Epidermal melanocyte (primary cell): ENCODE results near the gene DMKN.
A peak's percentile ranks its signal among the peaks of the same experiment; 100 is the strongest.

Experiments used
- DNase-seq: peaks from one replicate; pipeline ENCODE4 v3.0.0; 2011; ENCODE audit warnings: low spot score; ENCODE audit not compliant: insufficient read length

Gene DMKN

DNA sequence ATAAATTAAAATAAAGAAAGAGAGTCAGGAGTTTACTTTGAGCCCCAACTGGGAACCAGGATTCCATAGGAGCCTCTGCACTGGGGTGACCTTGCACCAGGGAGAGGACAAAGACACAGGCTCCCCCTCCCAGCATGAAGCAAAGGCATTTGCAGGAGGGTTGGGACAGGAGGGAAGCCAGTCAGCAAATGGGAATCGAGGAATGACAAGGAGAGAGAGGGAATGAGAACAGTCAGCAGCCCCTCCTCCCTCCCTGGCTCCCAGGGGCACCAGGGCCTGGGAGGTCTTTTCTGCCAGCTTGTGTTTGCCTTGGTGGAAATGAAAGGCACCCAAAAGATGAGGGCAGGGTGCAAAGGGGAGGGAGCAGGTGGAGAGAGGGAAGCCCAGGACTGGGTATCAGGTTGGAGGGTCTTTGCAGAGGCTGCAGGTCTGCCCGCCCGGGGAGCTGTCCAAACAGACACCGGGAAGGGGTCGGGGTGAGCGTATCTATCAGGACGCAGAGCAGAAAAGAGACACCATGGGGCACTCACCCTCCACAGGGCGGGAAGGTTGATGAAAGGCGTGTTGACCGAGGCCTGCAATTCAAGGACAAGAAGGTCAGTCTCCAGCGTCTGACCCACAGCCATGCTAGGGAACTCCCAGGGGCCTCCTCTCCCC is 10.9 kb upstream of the DMKN start:
- DNase-seq: no peak

DNA sequence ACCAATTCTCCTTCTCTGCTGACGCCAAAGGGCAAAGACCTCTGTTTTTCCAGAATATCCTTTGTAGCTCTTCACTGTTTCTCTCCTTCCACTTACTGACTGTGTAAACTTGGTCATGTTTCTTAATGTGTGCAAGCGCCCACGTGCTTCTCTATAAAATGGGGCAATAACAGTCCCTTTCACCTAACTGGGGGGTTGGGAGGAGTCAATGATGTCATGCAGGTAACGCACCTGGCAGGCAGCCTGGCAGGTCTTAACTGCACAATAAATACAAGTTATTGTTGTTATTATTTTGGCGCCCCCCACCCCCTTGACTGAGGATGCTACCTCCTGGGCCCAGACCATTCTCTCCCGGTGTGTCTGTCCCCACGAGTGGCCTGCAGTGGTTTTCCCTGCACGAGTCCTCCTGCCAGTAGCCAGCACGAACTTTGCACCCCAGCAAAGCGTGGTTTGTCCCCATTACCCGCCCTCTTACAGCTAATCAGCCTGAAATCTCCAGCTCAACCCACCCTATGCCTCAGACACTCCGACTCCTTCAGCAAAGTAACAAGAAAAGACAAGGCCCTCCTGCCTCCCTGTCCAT is 9.4 kb upstream of the DMKN start:
- no peak for DNase-seq

DNA sequence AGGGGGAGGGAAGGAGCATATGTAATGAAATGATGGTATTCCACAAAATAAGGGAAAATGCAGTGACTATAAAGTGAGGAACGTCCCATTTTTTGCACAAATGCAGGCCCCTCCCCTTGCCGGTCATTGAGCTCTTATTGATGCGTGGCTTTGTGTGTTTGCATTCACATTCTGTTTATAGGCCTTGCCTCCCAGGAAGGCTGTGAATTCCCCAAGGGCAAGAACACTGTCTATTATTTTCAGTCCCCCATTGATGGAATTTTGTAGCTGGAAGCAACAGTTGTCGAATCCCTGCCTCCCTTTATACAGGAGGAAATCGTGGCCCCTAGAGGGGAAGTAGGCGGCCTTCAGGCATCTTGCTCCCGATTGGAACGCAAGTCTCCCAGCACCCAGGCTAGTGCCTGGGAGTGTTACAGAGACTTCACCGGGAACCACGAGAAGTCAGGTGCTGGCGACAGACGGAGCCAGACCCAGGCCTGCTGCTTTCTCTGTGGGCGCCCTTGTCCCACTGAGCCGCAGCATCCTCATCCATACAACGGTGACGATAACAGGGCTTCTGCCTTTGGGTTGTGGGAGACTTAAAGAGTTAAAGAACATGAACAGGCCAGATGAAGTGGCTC is 7.8 kb upstream of the DMKN start:
- no peak for DNase-seq

DNA sequence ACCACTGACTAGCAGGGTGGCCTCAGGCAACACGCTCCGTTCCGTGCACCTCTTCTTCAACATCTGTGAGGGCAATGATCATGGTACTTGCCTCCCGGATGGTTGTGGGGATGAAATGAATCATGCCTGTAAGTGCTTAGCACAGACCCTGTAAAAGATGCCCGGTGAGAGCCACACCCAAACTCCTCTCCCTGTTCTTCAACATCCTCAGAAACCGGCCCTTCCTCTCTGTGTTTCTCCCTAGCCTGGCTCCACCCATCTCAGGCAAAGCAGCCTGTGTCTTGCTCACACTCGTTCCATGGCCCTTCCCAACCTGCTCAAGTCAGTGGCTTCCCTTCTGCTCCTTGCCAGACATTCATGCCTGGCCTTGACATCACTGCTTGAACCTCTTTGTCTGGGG is 5.8 kb upstream of the DMKN start:
- DNase-seq: no peak

DNA sequence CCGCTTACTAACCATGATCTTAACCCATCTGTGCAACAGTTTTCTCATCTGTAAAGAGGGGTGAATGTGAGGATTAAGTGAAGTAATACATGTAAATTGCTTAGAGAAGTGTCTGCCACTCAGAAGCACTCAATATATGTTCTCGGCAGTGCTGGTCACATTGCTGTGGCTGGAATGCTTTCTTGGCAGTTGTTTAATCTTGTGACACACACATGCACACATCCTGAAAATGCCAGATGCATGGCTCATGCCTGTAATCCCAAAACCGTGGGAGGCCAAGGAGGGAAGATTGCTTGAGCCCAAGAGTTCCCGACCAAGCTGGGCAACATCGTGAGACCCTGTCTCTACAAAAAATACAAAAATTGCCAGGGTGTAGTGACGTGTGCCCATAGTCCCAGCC is 4.9 kb upstream of the DMKN start:
- peak; percentile 92 for DNase-seq

DNA sequence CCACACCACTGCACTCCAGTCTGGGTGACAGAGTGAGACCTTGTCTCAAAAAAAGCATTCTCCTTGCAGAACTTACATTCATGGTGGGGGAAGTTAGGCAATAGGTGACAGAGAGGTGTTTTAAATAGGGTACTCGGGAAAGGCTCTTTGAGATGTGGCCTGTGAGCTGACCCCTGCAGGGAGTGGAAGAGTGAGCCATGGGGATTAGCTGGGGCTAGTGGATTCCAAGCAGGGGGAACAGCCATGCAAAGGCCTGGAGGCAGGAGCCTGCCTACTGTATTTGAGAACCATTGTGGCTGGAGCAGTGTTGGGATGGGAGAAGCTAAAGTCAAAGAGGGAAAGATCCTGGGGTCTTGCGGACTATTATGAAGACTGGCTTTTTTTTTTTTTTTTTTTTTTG is 3.9 kb upstream of the DMKN start:
- DNase-seq: no peak

DNA sequence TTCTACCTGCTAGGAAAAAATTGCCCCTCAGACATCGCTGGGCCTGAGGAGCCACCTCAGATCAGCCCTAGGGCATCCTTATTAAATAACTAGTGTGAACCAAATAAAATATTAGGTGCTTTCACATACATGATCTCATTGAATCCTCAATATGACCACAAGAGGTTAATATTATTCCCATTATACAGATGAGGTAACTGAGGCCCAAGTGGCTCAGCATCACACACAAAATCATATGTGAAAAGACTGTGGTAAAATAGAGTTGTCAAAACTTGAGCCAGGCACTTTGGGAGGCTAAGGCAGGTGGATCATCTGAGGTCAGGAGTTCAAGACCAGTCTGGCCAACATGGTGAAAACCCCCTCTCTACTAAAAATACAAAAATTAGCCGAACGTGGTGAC is 2.9 kb upstream of the DMKN start:
- no peak for DNase-seq

DNA sequence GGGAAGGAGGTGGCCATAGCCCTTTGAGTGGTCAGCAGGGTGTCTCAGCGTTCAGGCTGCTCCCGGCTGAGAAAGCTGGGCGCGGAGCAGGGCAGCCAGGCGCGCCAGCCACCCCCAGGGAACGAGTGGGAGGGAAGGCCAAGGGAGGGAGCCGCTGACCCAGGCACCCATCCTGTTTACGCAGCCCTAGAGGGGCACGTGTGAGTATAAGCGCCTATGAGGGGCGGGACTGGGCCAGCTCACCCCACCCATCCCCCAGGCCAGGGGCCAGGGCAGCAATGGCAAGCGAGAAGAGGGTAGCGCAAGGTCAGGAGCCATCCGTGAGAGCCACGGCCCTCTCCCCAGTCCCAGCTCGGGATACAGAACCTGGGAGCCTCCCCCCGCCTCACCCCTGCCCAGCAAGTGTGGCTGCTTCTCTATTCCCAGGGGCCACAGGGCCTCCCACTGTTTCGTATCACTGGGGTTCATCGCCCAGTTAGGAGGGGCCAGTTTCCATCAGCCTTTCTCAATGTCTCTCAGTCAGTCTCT is 897 bp upstream of the DMKN start:
- DNase-seq: no peak

DNA sequence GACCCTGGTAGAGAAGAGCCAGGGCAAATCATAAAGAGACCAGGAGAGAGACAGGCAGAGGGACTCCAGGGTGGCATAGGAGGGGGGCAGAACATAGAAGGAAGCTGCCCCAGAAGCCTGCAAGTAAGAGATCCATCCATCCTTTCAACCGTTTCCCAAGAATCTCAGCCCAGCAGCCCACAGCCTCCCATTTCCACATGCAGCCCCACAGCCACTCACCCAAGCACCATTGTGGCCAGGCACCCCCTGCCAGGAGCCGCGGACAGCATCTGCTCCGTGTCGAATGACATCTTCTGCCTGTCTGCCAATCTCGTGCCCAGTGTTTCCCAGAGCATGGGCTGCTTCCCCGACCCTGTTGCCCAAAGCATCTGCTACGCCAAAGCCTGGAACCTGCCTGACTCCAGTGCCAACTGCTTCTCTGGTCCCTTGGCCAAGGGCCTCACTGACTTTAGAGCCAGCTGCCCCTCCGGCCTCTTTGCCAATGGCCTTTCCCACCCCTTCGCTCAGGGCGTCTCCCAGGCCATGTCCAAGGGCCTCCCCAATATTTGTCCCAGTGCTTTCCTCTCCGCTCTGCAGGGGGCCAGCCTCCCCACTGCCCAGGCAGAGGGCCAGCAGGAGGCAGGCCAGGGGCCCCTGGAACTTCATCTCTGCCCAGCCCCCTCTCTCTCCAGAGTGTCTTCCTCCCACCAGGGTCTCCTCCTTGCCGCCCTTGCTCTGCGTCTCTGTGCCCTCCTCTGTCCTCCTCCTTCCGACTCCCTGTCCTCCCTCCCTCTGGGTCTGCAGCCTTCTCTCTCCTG is 420 bp downstream of the DMKN start:
- DNase-seq: no peak

DNA sequence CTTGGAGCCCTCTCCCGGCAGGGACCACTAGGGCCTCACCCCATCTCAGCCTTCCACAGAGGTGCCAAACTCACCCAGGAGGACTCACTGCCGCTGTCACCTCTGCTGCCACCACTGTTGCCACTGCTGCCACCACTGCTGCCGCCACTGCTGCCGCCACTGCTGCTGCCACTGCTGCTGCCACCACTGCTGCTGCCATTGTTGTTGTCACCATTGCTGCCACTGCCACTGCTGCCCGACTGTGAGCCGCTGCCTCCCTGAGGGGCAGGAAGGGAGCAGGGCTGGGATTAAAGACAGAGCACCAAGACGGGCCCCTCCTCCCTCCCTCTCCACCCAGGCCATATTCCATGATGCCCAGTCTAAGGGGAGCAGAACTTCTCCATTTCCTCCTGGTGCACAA is 2.1 kb downstream of the DMKN start:
- no peak for DNase-seq

DNA sequence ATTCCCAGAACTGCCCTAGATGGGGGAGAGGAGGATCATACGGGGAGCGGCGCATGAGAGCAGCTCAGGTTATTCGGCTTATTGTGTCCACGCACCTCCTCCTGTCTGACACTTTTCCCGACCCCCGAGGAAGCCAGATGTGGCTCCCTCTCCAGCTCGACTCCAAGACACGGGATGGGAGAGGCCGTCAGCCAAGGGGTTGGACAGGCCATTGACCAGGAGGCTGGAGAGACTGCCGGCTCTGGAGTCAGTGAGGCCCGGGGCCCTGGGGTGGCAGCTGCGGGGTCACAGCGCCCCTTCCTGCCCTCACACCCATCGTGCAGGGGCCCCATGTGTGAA is 2.9 kb downstream of the DMKN start:
- no peak for DNase-seq

DNA sequence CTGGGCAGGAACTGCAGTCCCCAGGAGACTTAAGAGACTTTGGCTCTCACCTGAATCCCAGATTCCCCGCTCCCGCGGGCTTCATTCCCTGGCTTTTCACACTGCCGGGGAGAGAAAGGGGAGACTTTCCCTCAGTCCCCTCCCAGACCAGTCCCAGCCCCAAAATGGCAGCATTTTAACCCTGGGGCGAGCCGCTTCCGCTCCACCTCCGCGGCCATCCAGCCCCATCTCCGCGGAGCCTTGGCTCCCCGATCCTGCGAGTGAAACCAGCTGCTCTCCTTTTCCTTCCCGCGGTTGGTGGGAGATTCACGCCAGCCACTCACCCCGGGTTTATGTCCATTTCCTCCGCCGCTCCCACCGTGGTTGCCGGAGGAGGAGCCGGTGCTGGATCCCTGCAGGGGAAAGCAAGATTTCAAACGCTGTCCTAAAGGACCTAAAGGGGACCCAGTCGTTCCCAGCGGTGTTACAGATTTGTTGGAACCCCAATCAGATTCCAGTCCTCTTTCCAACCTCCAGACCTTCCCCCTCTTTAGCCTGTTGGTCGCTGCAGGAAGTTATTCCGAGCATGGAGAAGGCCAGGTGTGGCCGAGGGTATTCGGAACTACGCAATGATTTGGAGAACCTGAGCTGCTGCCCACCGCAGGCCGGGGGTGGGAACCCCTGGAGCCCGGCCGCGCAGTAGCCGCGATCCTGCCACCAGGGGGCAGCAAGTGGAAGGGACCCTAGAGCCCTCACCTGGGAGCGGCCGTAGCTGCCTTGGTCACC is 3.4 kb downstream of the DMKN start:
- DNase-seq: peak; percentile 67

DNA sequence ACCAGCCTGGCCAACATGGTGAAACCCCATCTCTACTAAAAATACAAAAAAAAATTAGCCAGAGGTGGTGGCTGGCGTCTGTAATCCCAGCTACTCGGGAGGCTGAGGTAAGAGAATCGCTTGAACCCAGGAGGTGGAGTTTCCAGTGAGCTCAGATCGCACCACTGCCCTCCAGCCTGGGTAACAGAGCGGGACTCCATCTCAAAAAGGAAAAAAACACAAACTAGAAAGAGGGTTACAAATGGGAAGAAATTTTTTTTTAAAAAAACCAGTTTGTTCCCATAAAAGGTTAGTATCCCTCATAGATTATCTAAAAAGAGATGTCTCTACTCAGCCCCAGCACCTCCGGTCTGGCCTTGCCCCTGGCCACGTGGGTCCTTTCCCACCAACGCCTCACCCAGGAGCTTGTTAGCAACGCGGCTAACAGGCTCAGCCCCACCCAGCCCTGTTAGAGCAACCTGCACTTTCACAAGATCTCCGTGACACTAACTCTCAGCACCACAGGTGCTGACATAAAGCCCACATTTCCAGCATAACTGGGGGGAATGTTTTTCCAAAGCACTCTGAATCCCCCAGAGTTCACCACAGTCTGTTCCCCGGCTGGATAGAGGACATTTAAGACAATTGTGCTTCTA is 4.3 kb downstream of the DMKN start:
- DNase-seq: no peak

DNA sequence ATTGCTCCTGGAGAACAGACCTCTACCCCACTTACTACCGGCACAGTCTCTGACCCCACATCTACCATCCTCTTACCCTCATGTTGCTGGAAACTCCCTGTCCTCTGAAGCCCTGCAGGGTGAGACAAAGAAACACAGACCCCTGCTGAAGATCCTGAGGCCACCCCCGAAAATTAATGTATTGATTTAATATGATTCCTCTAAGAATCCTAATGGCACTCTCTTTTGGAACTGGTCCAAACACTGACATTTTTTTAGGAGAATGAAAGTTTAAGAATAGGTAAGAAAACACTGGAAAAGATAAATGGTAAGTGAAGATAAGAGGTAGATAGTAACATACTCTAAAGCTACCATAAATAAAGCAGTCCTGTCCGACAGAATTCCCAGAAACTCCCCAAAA is 5.3 kb downstream of the DMKN start:
- no peak for DNase-seq

DNA sequence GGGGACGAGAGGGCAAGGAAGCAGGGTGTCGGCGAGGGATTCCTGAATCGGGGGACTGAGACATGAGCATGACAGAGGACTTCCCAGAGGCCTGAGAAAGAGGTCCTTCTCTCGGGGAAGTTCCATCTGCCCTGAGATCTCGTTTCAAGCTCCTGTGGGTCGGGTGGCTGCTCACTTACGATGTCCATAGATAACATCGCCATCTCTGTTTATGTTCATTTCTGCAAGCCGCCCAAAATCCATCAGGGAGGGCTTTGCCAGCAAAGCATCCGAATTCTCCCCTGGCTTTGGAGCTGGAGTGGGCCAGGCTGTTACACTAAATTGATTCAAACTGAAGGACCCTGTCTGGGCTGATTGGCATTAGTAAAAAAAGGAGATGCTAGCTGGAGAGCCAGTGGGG is 5.9 kb downstream of the DMKN start:
- DNase-seq: no peak

DNA sequence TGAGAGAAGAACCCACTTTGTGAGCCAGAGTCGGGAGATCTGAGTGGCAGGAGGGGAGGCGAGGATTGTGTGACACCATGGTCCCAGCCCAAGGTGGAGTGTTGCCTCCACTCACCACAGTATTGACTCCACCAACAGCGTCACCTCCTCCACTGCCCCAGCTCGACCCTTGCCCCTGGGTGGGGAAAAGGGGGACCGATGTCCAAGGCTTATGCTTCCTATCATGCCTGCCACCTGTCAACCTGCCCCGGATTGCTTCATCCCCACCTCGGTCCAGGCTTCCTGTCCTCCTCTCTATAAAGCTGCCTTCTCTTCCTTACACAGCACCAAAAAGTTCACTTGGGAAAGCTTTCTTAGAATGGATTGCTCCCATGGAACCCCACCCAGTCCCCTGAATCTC is 7.4 kb downstream of the DMKN start:
- DNase-seq: no peak

DNA sequence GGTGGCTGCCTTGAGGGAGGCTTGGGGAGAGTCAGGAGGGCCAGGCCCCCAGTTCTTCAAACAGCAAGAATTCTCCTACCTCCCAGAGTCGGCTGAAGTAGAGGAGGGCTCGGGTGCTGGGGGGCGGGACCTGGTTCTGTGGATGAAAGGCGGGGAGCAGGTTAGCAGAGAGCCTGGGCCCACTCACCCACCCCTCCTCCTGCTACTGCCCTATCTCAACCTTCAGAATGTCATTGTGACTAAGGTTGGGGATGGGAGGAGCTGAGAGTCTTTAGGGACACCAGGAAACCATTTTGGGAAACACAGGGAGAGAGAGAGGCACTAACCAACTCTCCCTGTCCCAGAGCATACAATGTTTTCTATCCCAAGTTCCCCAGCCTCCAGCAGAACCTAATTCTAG is 10.7 kb downstream of the DMKN start:
- DNase-seq: no peak

DNA sequence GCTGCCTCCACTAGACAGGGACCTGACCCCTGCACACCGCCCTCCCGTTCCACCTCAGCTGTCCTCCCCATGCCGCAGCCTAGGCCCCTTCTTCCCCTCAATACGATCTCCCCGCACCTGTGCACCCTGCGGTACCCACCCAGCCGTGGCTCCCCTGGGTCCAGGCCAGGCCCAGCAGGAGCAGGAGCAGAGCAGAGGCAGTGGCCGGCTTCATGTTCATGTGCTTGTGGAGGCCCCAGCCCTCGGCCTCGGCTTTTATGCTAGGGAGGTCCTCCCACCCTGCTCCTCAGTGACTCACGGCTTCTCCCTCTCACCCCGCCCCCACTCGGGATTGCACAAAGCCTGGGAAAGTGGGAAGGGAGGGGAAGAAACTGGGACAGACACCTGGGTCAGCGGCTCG is 11.8 kb downstream of the DMKN start:
- no peak for DNase-seq

DNA sequence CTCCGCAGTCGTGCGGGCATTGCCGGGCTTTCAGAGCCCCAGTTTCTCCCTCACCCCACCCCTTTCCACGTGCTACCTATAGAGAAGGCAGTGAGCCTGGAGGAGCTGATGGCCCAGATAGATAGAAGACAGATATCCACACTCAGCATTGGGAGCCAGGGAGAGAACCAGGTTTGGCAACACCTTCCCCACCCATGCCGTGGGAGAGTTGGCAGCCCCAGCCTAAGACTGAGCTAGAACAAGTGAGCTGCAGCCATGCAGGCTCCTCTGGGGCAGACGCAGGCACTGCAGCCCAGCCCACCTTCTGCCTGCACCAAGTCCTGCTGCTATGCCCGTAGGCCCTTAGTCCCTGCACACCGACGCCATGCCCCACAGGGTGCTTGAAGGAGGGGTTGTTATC is 12.8 kb downstream of the DMKN start:
- no peak for DNase-seq

DNA sequence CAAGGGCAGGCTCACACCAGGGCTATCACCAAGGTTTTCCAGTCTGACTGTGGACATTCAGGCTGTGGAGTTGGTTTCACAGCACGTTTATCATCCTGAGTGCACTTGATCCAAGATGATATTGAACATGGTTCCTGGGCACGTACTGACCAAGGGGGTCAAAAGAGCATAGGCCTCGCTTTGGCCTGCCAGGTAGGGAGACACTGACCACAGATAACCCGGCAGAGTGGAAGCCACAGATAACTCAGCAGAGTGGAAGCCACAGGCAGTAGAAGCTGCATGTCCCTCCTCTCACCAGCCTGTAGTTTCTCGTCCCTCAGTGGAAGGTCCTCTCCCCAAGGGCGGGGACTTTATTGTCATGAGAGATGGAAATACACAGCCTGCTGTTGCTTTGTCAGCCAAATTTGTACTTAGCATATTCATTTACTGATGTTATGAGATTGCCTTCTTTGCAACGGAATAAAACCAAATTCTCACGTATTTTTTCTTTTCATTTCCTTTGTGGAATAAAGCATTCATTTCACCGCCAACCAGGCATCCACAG is 14.4 kb downstream of the DMKN start:
- DNase-seq: no peak

DNA sequence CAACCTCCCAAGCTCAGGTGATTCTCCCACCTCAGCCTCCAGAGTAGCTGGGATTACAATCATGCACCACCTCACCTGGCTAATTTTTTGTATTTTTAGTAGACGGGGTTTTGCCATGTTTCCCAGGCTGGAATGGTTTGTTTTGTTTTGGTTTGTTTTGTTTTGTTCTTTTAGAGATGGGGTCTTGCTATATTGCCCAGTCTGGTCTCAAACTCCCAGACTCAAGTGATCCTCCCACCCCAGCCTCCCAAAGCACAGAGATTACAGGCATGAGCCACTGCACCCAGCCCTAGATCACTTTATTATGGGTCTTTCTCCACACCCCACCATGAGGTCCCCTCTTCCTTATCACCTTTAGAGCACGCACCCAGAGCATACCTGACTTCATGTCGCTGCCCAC is 15.2 kb downstream of the DMKN start:
- no peak for DNase-seq
